GM18526 (cell line): ENCODE data around the gene PEAK1.

Source experiments
- POLR2A ChIP-seq: IDR thresholded peaks from 3 replicates; pipeline ENCODE4 v1.6.1; 2011; ENCODE audit not compliant: insufficient read length; ENCODE audit errors: extremely low read depth

PEAK1 gene

DNA sequence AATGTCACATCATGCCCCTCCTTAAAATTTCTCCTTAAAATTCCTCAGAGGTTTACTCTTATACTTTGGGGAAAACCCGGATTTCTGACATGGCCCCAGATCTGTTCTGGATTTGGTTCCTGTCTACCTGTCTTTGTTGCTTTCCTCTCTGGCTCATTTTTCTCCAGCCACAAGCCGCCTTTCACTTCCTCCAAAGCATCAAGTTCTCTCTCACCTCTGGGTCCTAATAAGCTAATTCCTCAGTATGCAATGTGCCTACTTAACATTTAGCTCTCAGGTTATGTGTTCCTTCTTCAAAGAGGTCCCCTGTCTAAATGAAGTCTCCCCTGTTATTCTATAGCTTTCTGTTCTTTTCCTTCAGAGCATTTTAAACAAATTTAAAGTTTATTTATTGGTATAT is 16.9 kb upstream of the PEAK1 start:
- TF ChIP-seq POLR2A = no peak

DNA sequence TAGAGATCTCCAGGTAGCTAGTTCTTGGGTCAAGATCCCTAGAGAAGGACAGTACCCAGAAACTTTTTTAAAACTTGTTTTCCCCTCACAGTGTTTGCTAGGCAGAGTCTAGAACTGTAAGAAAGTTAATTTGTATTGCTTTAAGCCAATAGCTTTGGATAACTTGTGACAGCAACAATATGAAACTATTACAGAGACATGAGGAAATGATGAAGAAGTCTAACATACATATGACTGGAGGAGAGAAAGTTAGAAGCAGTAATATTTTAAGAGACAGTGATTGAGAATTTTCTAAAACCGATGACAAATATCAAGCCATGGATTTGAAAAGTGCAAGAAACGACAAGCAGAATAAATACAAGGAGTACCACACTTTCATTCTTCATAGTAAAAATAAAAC is 10.7 kb upstream of the PEAK1 start:
- no peak for TF ChIP-seq POLR2A

DNA sequence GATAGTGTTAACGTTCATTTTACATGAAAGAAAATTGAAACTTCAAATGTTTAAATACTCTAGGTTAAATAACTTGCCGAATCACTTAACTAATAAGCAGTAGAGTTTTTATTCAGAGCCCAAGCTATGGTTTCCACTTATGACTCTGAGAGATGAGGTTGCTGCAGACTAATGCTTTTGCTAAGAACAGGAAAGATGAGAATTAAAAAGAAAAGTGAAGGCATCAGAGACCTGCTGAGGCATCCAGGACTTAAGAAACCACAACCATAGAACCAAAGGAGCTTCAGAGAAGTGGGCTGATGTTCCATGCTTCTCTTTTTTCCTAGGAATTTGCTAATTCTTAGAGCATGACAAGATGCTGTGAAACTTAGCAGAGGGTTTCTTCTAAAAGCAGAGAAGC is 10.3 kb upstream of the PEAK1 start:
- TF ChIP-seq POLR2A = no peak

- TF ChIP-seq POLR2A = no peak
These were observed 7.0 kb upstream of the PEAK1 start for GRCh38 chr15:77426871-77427270.

- no peak for TF ChIP-seq POLR2A
These were observed 6.5 kb upstream of the PEAK1 start for GRCh38 chr15:77426377-77426776.

- no peak for TF ChIP-seq POLR2A
These were observed 5.2 kb upstream of the PEAK1 start for GRCh38 chr15:77425104-77425503.

DNA sequence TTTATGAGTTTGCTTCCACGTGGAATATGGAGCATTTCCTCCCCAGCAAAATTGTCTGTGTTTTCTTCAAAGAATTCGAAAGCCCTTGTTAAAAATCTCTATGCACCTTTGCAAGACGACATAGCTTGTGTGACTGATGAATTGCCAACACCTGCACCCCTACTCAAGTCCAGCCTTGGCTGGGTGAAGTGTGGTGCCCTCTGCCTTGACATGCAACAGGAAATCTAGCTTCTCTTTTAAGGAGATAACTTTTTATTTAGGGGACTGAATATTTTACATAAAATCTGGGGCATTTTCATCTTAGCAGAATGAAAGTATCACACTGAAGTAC is 1.4 kb upstream of the PEAK1 start:
- no peak for TF ChIP-seq POLR2A

- peak; percentile 41 for TF ChIP-seq POLR2A
These were observed 886 bp upstream of the PEAK1 start, which contains the start of gene HMG20A for GRCh38 chr15:77420610-77421369. Gene HMG20A (plus strand): TSS chr15:77420888. CDS start chr15:77458408, 37,520 bp downstream.

DNA sequence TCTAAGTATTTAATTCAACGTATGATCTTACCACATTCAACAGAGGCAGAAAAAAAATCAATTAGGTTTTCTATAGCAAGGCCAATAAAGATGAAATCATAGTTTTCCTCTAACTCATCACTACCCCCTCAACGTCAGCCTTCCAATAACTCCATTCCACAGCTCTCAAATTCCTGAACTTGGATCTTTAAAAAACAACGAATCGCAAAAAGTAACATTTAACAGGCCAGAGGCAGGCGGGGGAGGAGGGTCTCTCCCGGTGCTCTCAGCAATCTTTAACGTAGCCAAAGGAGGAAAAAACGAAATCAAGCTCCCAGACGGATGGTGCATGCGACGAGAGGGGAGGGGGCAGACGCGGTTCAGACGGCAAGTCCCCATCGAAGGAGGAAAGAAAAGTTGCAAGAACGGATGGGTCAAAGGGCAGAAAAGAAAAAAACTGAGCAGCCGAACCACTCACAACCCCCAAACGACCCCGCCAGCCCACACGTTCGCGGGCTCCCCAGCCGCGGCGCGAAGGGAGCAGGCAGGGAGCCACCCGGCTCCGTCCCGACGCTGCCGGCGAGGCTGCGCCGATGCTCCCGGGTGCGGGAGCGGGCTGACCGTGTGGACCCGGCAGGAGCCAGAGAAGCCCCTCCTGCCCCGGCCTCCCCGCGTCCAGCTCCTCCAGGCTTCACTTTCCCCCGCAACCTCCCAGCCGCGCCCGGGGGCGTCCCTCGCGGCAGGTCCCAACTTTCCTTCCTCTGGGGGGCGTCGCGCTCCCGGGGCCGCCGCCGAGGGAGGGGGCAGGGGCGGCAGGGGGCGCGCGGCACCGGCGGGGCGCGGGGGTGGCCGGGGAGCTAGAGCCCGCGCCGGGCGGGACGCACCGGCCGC is 703 bp downstream of the PEAK1 start:
- no peak for TF ChIP-seq POLR2A

DNA sequence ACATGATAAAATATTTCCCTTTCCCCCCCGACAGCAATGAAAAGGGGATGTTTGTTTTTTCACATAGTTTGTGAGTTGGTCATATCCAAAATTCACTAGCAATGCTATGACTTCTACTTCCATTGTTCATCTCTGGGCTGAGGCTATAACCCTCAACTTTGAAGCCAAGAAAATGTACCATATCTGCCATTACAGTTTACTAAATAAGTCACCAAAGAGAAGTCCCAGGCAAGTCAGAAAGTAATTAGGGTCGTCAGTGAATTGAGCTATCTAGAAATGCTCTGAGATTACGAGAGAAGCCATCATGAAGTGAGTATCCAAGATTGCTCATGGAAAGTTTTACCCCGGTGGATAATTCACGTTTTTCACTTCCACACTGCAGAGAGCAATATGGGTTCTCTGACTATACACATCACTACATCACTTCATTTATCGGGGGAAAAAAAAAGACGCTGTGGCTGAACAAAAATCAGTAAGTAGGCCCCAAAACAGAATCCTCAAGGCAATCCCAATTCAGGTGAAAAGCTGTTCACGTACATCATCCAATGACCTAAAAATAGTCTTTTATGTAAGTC is 1.4 kb downstream of the PEAK1 start:
- TF ChIP-seq POLR2A = no peak

GRCh38 chr15:77417602-77418001 is 2.3 kb downstream of the PEAK1 start:
- no peak for TF ChIP-seq POLR2A

DNA sequence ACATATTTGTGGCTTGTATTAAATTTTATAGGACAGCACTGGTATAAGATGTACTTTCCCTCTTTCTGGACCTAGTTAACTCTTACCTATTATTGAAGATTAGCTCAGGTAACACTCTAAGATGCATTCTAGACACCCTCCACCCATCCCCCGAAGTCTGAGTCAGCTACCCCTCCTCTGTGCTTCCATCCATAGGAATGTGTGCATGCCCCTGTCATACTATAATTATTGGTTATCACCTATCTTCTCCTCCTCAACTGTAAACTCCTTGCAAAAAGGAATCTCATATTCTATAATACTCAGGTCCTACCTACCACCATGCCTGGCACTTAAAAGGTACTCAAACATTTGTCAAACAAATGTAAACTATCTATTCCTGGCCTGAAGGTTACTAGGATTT is 3.0 kb downstream of the PEAK1 start:
- TF ChIP-seq POLR2A = no peak

GRCh38 chr15:77416148-77416455 is 3.8 kb downstream of the PEAK1 start:
- no peak for TF ChIP-seq POLR2A

DNA sequence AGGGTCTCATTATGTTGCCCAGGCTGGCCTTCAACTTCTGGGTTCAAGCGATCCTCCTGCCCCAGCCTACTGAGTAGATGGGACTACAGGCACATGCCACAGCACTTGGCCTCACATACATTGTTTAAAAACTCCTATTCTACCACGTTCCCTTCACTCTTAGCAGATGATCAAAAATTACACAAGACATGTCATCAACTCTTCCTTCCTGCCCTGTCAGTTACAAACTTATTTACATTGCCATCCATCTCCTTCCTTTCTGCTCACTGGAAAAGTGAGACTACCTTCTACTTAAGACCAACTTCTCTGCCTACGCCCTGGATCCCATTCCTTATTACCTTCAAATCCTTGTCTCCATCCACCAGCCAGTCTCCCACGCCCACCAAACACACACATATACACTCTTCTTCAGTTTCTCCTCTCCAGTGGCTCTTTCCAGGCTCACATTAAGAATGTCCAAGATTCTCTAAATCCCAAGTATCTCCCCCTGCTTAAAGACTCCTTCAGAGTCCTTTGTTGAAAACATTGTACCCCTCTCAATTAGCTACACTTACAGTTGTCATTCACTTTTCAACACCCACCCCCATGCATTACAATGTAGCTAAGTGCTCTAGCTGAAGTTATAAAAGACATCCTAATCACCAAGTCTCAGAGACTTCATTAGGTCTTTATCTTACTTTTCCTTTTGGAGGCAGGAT is 4.3 kb downstream of the PEAK1 start:
- TF ChIP-seq POLR2A = no peak

DNA sequence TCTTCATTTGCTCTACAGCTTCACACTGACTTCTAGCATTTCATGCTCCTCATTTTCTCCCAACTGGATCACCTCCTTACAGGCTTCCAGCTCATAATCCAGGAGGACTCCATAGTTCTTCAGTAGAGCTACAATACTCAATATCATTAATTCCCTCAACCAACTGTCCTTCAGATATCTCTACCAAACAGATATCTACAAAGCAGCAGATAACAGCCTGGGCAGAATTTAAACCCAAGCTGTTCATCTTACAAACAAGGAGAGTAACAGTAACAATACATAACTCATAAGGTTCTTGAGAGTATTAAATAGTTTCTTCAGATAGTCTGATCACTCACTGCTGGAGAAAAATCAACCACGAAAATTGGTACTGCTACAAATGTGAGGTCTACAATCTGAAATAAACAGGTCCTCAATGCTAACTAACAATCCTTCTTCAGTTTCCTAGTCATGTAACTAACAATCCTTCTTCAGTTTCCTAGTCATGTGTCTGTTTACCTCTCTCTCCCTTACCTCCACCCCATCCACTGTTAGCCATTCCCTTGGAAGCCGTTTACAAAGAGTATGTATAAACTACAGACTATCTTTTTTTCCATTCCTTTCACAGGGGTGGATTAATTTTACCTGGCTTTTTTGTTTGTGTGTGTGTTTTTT is 5.0 kb downstream of the PEAK1 start:
- no peak for TF ChIP-seq POLR2A
